ENCODE data around the gene RPL38. TPM values are rescaled to one million over a fixed set of nuclear protein-coding genes. Genes with fewer than 3 reads are reported as not detected.

The RPL38 gene
- polyA plus RNA-seq, 1 of the 3 experiments (the other 2 are of a cell fraction), result 4,154 TPM

- Histone ChIP-seq H3K4me1 (ENCODE audit: control insufficient read depth in 1 of 2, insufficient read depth in 2 of 2, low read depth in 1 of 2, low read length in 1 of 2) (peaks cover 0 to 36% of the 10 kb centered on the region in 2 experiments; a peak in 1 of 4 replicates), H3K36me3 (replicated peaks in 1 of 2; ENCODE audit: control insufficient read depth in 1 of 2, insufficient read depth in 2 of 2, low read length in 1 of 2) (no peaks in the 10 kb centered on the region), H3K9me2 (no peaks in the 10 kb centered on the region), H2AFZ (ENCODE audit: low read depth) (no peak overlapping the region), H3K27me3 (ENCODE audit: insufficient read depth) (no peaks in the 10 kb centered on the region), H3K9me3 (no peaks in the 10 kb centered on the region), H3K9ac (no peak overlapping the region), H3K79me2 (ENCODE audit: insufficient read depth) (no peaks in the 10 kb centered on the region), H3K4me3 (ENCODE audit: low read depth in 2 of 2, low read length in 1 of 2) (no peak overlapping the region), H3K27ac (ENCODE audit: low read depth in 2 of 2, low read length in 1 of 2) (no peak overlapping the region), H4K20me1 (ENCODE audit: insufficient read depth) (no peaks in the 10 kb centered on the region), H3K4me2 (no peak overlapping the region), H3F3A (replicated peaks; ENCODE audit: insufficient read depth) (no peaks in the 10 kb centered on the region)
- POLR2A ChIA-PET, result interaction anchor here (1.2 to 1.6 kb wide), 2 partner anchors 9 to 35 kb away, joined by 4 to 5 read pairs; no protein-coding TSS in a partner anchor
- TF ChIP-seq MXI1 (IDR thresholded peaks at IDR 0.05; ENCODE audit: low read depth, low read length), result no peak
- CTCF ChIA-PET, result interaction anchor here (0.7 to 3.7 kb wide), 10 partner anchors 9 to 134 kb away, joined by 3 to 17 read pairs (median 6); partner anchors contain the start of gene TTYH2
- no peak for DNase-seq
- WGBS (ENCODE audit: low lambda C conversion rate), result 79% methylated on average over 5 of the region's 5 CpGs
Observed at GRCh38 chr17:74245871-74246270, 42.4 kb downstream of the RPL38 start.

GRCh38 chr17:74249590-74250270 is 46.3 kb downstream of the RPL38 start:
- WGBS (ENCODE audit: low lambda C conversion rate), result 88% methylated on average over 10 of the region's 17 CpGs
- H3K79me2 ChIP-seq (ENCODE audit: insufficient read depth), result no peaks in the 10 kb centered on the region
- ChIA-PET POLR2A (no interaction called here), CTCF (interaction anchor here (0.9 to 2.0 kb wide), 4 partner anchors 8 to 487 kb away, joined by 3 to 5 read pairs (median 3); no protein-coding TSS in a partner anchor)
- H3K9me2 ChIP-seq, result no peaks in the 10 kb centered on the region
- DNase-seq, result no peak
- no peak for TF ChIP-seq IRF3 (IDR thresholded peaks at IDR 0.05; ENCODE audit: low read depth, low read length)
- no peak overlapping the region for H3K9ac ChIP-seq
- H3K27ac ChIP-seq (ENCODE audit: low read depth in 2 of 2, low read length in 1 of 2), result no peak overlapping the region
- H3K4me3 ChIP-seq (ENCODE audit: low read depth in 2 of 2, low read length in 1 of 2), result no peak overlapping the region
- H4K20me1 ChIP-seq (ENCODE audit: insufficient read depth), result no peaks in the 10 kb centered on the region
- no peak overlapping the region for H3K4me2 ChIP-seq
- no peaks in the 10 kb centered on the region for H3K27me3 ChIP-seq (ENCODE audit: insufficient read depth)
- peaks cover 0 to 14% of the 10 kb centered on the region in 2 experiments; a peak in 1 of 4 replicates for H3K4me1 ChIP-seq (ENCODE audit: control insufficient read depth in 1 of 2, insufficient read depth in 2 of 2, low read depth in 1 of 2, low read length in 1 of 2)
- H2AFZ ChIP-seq (ENCODE audit: low read depth), result no peak overlapping the region
- H3K9me3 ChIP-seq, result no peaks in the 10 kb centered on the region
- H3F3A ChIP-seq (replicated peaks; ENCODE audit: insufficient read depth), result no peaks in the 10 kb centered on the region
- no peaks in the 10 kb centered on the region for H3K36me3 ChIP-seq (replicated peaks in 1 of 2; ENCODE audit: control insufficient read depth in 1 of 2, insufficient read depth in 2 of 2, low read length in 1 of 2)

GRCh38 chr17:74250324-74250995 is 47.0 kb downstream of the RPL38 start:
- TF ChIP-seq SMC3 (IDR thresholded peaks at IDR 0.05; ENCODE audit: low read depth, low read length), result no peak
- TF ChIP-seq REST (IDR thresholded peaks at IDR 0.05; ENCODE audit: low read depth, low read length), result no peak
- TF ChIP-seq USF2 (IDR thresholded peaks at IDR 0.05; ENCODE audit: borderline replicate concordance, low read depth, low read length), result no peak
- TF ChIP-seq CTCF (IDR thresholded peaks at IDR 0.05), result no peak
- TF ChIP-seq MXI1 (IDR thresholded peaks at IDR 0.05; ENCODE audit: low read depth, low read length), result no peak
- no peak for TF ChIP-seq JUND (IDR thresholded peaks at IDR 0.05)
- no peak for TF ChIP-seq TEAD4 (IDR thresholded peaks at IDR 0.05; ENCODE audit: borderline replicate concordance, insufficient read depth)
- TF ChIP-seq SIN3A (IDR thresholded peaks at IDR 0.05; ENCODE audit: borderline replicate concordance, low read depth, low read length), result no peak
- TF ChIP-seq GATA2 (CRISPR knock-in tag; IDR thresholded peaks at IDR 0.05), result no peak
- TF ChIP-seq TCF12 (IDR thresholded peaks at IDR 0.05), result no peak
- H3K9me3 ChIP-seq, result no peaks in the 10 kb centered on the region
- H3F3A ChIP-seq (replicated peaks; ENCODE audit: insufficient read depth), result no peaks in the 10 kb centered on the region
- H3K9me2 ChIP-seq, result no peaks in the 10 kb centered on the region
- peaks cover 0 to 6% of the 10 kb centered on the region in 2 experiments; a peak in 1 of 4 replicates for H3K4me1 ChIP-seq (ENCODE audit: control insufficient read depth in 1 of 2, insufficient read depth in 2 of 2, low read depth in 1 of 2, low read length in 1 of 2)
- no peaks in the 10 kb centered on the region for H3K36me3 ChIP-seq (replicated peaks in 1 of 2; ENCODE audit: control insufficient read depth in 1 of 2, insufficient read depth in 2 of 2, low read length in 1 of 2)
- H3K9ac ChIP-seq, result no peak overlapping the region
- H3K27me3 ChIP-seq (ENCODE audit: insufficient read depth), result no peaks in the 10 kb centered on the region
- H3K79me2 ChIP-seq (ENCODE audit: insufficient read depth), result no peaks in the 10 kb centered on the region
- no peak overlapping the region for H2AFZ ChIP-seq (ENCODE audit: low read depth)
- no peak overlapping the region for H3K4me3 ChIP-seq (ENCODE audit: low read depth in 2 of 2, low read length in 1 of 2)
- H4K20me1 ChIP-seq (ENCODE audit: insufficient read depth), result no peaks in the 10 kb centered on the region
- WGBS (ENCODE audit: low lambda C conversion rate), result 64% methylated on average over 12 of the region's 12 CpGs
- no peak for DNase-seq
- no peak overlapping the region for H3K4me2 ChIP-seq
- ChIA-PET POLR2A (no interaction called here), CTCF (interaction anchor here (0.9 to 2.1 kb wide), 5 partner anchors 9 to 486 kb away, joined by 3 to 6 read pairs (median 4); no protein-coding TSS in a partner anchor)
- no peak overlapping the region for H3K27ac ChIP-seq (ENCODE audit: low read depth in 2 of 2, low read length in 1 of 2)

Data from SK-N-SH (cell line).